HEK293 (cell line): ENCODE results near the gene GCH1.

Experiments
- CTCF ChIA-PET: fragments of 350-600 bp; formaldehyde crosslinking; extraction: SDS; loops from one replicate; lab custom pipeline; 2021; ENCODE audit warnings: antibody characterized with exemption; lab: Yijun Ruan, JAX
- POLR2A ChIA-PET: fragments of 300-600 bp; formaldehyde crosslinking; extraction: SDS; loops from one replicate; lab custom pipeline; 2020; ENCODE audit warnings: antibody characterized with exemption, inconsistent platforms; lab: Yijun Ruan, JAX
- H3K27ac ChIP-seq: fragments of 200-500 bp; sonication (Bioruptor generic); 2 replicates; pipeline ENCODE4 v1.5.1; 2014; ENCODE audit warnings: low read depth, low read length, control low read depth, inconsistent platforms; ENCODE audit errors: extremely low read depth
- H3K36me3 ChIP-seq, 2 experiments: fragments of 200-500 bp in 1 of 2; sonication (Bioruptor generic) in 1 of 2; 1 replicate in 1 of 2; 2 replicates in 1 of 2; pipeline ENCODE4 v1.5.1; 2014 to 2017; ENCODE audit warnings: inconsistent platforms in 2 of 2, low read length in 2 of 2; ENCODE audit not compliant: control insufficient read depth in 2 of 2, insufficient read depth in 1 of 2
- H3K4me1 ChIP-seq: fragments of 200-500 bp; sonication (Bioruptor generic); 2 replicates; pipeline ENCODE4 v1.5.1; 2014; ENCODE audit warnings: mild to moderate bottlenecking, low read length, inconsistent platforms; ENCODE audit not compliant: control insufficient read depth, insufficient read depth
- H3K4me3 ChIP-seq: 2 replicates; pipeline ENCODE4 v1.5.1; 2011; ENCODE audit warnings: low read depth, mild to moderate bottlenecking, control low read depth, low read length, moderate library complexity
- H3K9me3 ChIP-seq: fragments of 200-500 bp; sonication (Bioruptor generic); 2 replicates; pipeline ENCODE4 v1.5.1; 2014; ENCODE audit warnings: low read depth, low read length, inconsistent platforms; ENCODE audit not compliant: control insufficient read depth, insufficient read depth
- BCL11B ChIP-seq: fragments of 450-650 bp; formaldehyde crosslinking; IDR thresholded peaks from 2 replicates; pipeline ENCODE4 v1.5.1; 2016; ENCODE audit warnings: low read depth, missing biosample characterization, missing genetic modification characterization
- SCRT1 ChIP-seq: fragments of 450-650 bp; formaldehyde crosslinking; IDR thresholded peaks from 2 replicates; pipeline ENCODE4 v1.5.1; 2016; ENCODE audit warnings: missing biosample characterization, missing genetic modification characterization, borderline replicate concordance
- SCRT2 ChIP-seq: fragments of 450-650 bp; formaldehyde crosslinking; IDR thresholded peaks from 2 replicates; pipeline ENCODE4 v1.5.1; 2016; ENCODE audit warnings: missing biosample characterization, missing genetic modification characterization
- SP7 ChIP-seq: fragments of 450-650 bp; formaldehyde crosslinking; IDR thresholded peaks from 2 replicates; pipeline ENCODE4 v1.5.1; 2016; ENCODE audit warnings: missing biosample characterization, missing genetic modification characterization
- TCF7L2 ChIP-seq: IDR thresholded peaks from 2 replicates; pipeline ENCODE4 v1.6.1; 2011; ENCODE audit warnings: low read depth, mild to moderate bottlenecking, inconsistent platforms, low read length, moderate library complexity, borderline replicate concordance
- ZBTB1 ChIP-seq: fragments of 450-650 bp; formaldehyde crosslinking; IDR thresholded peaks from 2 replicates; pipeline ENCODE4 v1.5.1; 2016; ENCODE audit warnings: missing biosample characterization, missing genetic modification characterization
- ZNF10 ChIP-seq: fragments of 450-650 bp; formaldehyde crosslinking; IDR thresholded peaks from 2 replicates; pipeline ENCODE4 v1.5.1; 2017; ENCODE audit warnings: missing biosample characterization, missing genetic modification characterization
- ZNF132 ChIP-seq: fragments of 450-650 bp; formaldehyde crosslinking; IDR thresholded peaks from 2 replicates; pipeline ENCODE4 v1.5.1; 2017; ENCODE audit warnings: missing biosample characterization, missing genetic modification characterization, borderline replicate concordance
- ZNF19 ChIP-seq: fragments of 450-650 bp; formaldehyde crosslinking; IDR thresholded peaks from 2 replicates; pipeline ENCODE4; 2016; ENCODE audit warnings: missing biosample characterization, missing genetic modification characterization, low read depth
- ZNF366 ChIP-seq: fragments of 450-650 bp; formaldehyde crosslinking; conservative IDR thresholded peaks from 2 replicates; pipeline ENCODE4 v1.5.1; 2016; ENCODE audit warnings: missing biosample characterization, missing genetic modification characterization
- ZNF473 ChIP-seq: fragments of 450-650 bp; formaldehyde crosslinking; IDR thresholded peaks from 2 replicates; pipeline ENCODE4 v1.5.1; 2017; ENCODE audit warnings: missing biosample characterization, missing genetic modification characterization
- ZNF514 ChIP-seq: fragments of 450-650 bp; formaldehyde crosslinking; IDR thresholded peaks from 2 replicates; pipeline ENCODE4 v1.5.1; 2016; ENCODE audit warnings: missing biosample characterization, missing genetic modification characterization
- ZNF560 ChIP-seq: fragments of 450-650 bp; formaldehyde crosslinking; IDR thresholded peaks from 2 replicates; pipeline ENCODE4 v1.5.1; 2017; ENCODE audit warnings: missing biosample characterization, missing genetic modification characterization, borderline replicate concordance
- TF ChIP-seq, protein P1 (sequence below): fragments of 450-650 bp; formaldehyde crosslinking; IDR thresholded peaks from 2 replicates; pipeline ENCODE4 v1.5.1; 2016; ENCODE audit warnings: missing biosample characterization, missing genetic modification characterization
- TF ChIP-seq, protein P2 (sequence below): fragments of 450-650 bp; formaldehyde crosslinking; IDR thresholded peaks from 2 replicates; pipeline ENCODE4 v1.5.1; 2016; ENCODE audit warnings: missing biosample characterization, missing genetic modification characterization
- TF ChIP-seq, protein P3 (sequence below): fragments of 450-650 bp; formaldehyde crosslinking; IDR thresholded peaks from 2 replicates; pipeline ENCODE4 v1.5.1; 2016; ENCODE audit warnings: missing biosample characterization, missing genetic modification characterization
- TF ChIP-seq, protein P4 (sequence below): fragments of 450-650 bp; formaldehyde crosslinking; IDR thresholded peaks from 2 replicates; pipeline ENCODE4 v1.5.1; 2016; ENCODE audit warnings: missing biosample characterization, missing genetic modification characterization
- TF ChIP-seq, protein P5 (sequence below): fragments of 450-650 bp; IDR thresholded peaks from 2 replicates; pipeline ENCODE4 v1.5.1; 2018; ENCODE audit warnings: missing biosample characterization, mild to moderate bottlenecking, missing genetic modification characterization
- TF ChIP-seq, protein P6 (sequence below): fragments of 450-650 bp; formaldehyde crosslinking; IDR thresholded peaks from 2 replicates; pipeline ENCODE4 v1.5.0; 2017; ENCODE audit warnings: missing biosample characterization, missing genetic modification characterization, borderline replicate concordance

Gene GCH1

DNA sequence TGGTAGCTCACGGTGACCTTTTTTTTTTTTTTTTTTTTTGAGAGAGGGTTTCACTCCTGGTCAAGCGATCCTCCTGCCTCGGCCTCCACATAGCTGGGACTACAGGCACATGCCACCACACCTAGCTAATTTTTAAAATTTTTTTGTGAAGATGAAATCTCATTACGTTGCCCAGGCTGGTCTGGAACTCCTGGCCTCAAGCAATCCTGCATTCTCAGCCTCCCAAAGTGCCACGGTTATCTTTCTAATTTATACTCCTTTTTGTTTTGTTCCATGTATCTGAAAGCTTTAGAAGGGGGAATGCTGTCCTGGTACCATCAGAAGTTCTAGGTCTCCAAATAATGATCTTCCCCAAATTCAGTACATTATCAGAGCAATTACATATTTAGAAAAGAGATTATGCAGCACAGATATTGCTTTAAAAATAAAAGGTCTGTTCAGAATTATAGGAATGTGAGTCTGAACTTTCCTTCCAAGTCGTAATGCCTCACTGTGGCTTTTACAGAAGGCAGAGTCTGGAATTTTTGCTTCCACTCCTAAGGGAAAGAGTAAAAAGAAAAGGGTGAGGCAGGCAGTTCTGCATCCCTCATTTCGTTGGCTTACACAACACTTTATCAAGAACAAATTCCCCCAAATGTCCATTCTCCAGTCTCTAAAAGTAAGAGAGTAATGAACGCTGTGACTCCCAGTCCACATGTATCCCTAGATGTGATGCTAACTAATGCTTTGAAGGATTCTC, 73.0 kb downstream of the GCH1 start:
- no peak overlapping the region for H3K27ac ChIP-seq
- ChIA-PET POLR2A (interaction anchor here (0.6 kb wide), 1 partner anchor 210 kb away, joined by 4 read pairs; no protein-coding TSS in a partner anchor), CTCF (interaction anchor here (0.6 kb wide), 1 partner anchor 17 kb away, joined by 3 read pairs; no protein-coding TSS in a partner anchor)
- no peaks in the 10 kb centered on the region for H3K4me1 ChIP-seq
- no peaks in the 10 kb centered on the region for H3K9me3 ChIP-seq
- no peaks in the 10 kb centered on the region for H3K36me3 ChIP-seq
- TF ChIP-seq ZNF514, result no peak
- no peak for TF ChIP-seq SCRT2 (tag by site-specific recombination)
- TF ChIP-seq, protein P1, sequence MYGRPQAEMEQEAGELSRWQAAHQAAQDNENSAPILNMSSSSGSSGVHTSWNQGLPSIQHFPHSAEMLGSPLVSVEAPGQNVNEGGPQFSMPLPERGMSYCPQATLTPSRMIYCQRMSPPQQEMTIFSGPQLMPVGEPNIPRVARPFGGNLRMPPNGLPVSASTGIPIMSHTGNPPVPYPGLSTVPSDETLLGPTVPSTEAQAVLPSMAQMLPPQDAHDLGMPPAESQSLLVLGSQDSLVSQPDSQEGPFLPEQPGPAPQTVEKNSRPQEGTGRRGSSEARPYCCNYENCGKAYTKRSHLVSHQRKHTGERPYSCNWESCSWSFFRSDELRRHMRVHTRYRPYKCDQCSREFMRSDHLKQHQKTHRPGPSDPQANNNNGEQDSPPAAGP, result no peak
- TF ChIP-seq ZNF473, result no peak
- TF ChIP-seq ZNF19 (tag by site-specific recombination), result no peak
- no peak for TF ChIP-seq TCF7L2
- TF ChIP-seq, protein P2, sequence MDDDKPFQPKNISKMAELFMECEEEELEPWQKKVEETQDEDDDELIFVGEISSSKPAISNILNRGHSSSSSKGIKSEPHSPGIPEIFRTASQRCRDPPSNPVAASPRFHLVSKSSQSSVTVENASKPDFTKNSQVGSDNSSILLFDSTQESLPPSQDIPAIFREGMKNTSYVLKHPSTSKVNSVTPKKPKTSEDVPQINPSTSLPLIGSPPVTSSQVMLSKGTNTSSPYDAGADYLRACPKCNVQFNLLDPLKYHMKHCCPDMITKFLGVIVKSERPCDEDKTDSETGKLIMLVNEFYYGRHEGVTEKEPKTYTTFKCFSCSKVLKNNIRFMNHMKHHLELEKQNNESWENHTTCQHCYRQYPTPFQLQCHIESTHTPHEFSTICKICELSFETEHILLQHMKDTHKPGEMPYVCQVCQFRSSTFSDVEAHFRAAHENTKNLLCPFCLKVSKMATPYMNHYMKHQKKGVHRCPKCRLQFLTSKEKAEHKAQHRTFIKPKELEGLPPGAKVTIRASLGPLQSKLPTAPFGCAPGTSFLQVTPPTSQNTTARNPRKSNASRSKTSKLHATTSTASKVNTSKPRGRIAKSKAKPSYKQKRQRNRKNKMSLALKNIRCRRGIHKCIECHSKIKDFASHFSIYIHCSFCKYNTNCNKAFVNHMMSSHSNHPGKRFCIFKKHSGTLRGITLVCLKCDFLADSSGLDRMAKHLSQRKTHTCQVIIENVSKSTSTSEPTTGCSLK (tag by site-specific recombination), result no peak
- TF ChIP-seq, protein P3, sequence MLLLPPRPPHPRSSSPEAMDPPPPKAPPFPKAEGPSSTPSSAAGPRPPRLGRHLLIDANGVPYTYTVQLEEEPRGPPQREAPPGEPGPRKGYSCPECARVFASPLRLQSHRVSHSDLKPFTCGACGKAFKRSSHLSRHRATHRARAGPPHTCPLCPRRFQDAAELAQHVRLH, result no peak
- TF ChIP-seq SCRT1 (tag by site-specific recombination), result no peak
- TF ChIP-seq, protein P4, sequence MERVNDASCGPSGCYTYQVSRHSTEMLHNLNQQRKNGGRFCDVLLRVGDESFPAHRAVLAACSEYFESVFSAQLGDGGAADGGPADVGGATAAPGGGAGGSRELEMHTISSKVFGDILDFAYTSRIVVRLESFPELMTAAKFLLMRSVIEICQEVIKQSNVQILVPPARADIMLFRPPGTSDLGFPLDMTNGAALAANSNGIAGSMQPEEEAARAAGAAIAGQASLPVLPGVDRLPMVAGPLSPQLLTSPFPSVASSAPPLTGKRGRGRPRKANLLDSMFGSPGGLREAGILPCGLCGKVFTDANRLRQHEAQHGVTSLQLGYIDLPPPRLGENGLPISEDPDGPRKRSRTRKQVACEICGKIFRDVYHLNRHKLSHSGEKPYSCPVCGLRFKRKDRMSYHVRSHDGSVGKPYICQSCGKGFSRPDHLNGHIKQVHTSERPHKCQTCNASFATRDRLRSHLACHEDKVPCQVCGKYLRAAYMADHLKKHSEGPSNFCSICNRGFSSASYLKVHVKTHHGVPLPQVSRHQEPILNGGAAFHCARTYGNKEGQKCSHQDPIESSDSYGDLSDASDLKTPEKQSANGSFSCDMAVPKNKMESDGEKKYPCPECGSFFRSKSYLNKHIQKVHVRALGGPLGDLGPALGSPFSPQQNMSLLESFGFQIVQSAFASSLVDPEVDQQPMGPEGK, result no peak
- TF ChIP-seq BCL11B (tag by site-specific recombination), result no peak
- no peak for TF ChIP-seq ZNF366 (tag by site-specific recombination)
- no peak for TF ChIP-seq ZNF132 (tag by site-specific recombination)
- TF ChIP-seq, protein P5, sequence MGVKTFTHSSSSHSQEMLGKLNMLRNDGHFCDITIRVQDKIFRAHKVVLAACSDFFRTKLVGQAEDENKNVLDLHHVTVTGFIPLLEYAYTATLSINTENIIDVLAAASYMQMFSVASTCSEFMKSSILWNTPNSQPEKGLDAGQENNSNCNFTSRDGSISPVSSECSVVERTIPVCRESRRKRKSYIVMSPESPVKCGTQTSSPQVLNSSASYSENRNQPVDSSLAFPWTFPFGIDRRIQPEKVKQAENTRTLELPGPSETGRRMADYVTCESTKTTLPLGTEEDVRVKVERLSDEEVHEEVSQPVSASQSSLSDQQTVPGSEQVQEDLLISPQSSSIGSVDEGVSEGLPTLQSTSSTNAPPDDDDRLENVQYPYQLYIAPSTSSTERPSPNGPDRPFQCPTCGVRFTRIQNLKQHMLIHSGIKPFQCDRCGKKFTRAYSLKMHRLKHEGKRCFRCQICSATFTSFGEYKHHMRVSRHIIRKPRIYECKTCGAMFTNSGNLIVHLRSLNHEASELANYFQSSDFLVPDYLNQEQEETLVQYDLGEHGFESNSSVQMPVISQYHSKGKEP (tag by site-specific recombination), result no peak
- TF ChIP-seq ZNF10 (tag by site-specific recombination), result no peak
- no peak for TF ChIP-seq SP7 (tag by site-specific recombination)
- TF ChIP-seq ZNF560, result no peak
- no peak for TF ChIP-seq ZBTB1 (tag by site-specific recombination)
- TF ChIP-seq, protein P6, sequence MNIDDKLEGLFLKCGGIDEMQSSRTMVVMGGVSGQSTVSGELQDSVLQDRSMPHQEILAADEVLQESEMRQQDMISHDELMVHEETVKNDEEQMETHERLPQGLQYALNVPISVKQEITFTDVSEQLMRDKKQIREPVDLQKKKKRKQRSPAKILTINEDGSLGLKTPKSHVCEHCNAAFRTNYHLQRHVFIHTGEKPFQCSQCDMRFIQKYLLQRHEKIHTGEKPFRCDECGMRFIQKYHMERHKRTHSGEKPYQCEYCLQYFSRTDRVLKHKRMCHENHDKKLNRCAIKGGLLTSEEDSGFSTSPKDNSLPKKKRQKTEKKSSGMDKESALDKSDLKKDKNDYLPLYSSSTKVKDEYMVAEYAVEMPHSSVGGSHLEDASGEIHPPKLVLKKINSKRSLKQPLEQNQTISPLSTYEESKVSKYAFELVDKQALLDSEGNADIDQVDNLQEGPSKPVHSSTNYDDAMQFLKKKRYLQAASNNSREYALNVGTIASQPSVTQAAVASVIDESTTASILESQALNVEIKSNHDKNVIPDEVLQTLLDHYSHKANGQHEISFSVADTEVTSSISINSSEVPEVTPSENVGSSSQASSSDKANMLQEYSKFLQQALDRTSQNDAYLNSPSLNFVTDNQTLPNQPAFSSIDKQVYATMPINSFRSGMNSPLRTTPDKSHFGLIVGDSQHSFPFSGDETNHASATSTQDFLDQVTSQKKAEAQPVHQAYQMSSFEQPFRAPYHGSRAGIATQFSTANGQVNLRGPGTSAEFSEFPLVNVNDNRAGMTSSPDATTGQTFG (tag by site-specific recombination), result no peak
- no peak overlapping the region for H3K4me3 ChIP-seq
